Choroid plexus epithelial cell (primary cell): ENCODE data around the gene ARSB.

Experiments
- DNase-seq: peaks from one replicate; pipeline ENCODE4 v3.0.0-alpha.2; 2010; ENCODE audit warnings: low read depth
- H3K4me3 ChIP-seq: 2 replicates; pipeline ENCODE4 v1.5.1; 2011; ENCODE audit warnings: low read depth, mild to moderate bottlenecking, control low read depth, low read length, moderate library complexity
- TF ChIP-seq, protein P1 (sequence below): conservative IDR thresholded peaks from 2 replicates; pipeline ENCODE4 v1.5.1; 2011; ENCODE audit warnings: low read depth, mild to moderate bottlenecking, control low read depth, inconsistent platforms, low read length, moderate library complexity

The ARSB gene

DNA sequence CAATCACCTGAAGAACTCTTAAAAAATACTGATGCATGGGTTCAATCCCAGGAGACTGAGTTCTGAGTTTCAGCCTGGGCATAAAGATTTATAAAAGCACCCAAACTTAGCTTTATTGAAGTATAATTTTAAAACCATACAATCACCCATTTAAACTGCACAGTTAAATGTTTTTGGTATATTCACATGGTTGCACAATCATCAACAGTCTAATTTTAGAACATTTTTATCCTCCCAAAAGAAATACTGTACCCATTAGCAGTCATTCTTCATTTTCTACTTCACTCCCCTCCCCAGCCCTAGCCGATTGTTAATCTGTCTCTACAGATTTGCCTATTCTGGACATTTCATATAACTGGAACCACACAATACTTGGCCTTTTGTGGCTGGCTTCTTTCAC is 141.7 kb downstream of the ARSB start:
- TF ChIP-seq, protein P1, sequence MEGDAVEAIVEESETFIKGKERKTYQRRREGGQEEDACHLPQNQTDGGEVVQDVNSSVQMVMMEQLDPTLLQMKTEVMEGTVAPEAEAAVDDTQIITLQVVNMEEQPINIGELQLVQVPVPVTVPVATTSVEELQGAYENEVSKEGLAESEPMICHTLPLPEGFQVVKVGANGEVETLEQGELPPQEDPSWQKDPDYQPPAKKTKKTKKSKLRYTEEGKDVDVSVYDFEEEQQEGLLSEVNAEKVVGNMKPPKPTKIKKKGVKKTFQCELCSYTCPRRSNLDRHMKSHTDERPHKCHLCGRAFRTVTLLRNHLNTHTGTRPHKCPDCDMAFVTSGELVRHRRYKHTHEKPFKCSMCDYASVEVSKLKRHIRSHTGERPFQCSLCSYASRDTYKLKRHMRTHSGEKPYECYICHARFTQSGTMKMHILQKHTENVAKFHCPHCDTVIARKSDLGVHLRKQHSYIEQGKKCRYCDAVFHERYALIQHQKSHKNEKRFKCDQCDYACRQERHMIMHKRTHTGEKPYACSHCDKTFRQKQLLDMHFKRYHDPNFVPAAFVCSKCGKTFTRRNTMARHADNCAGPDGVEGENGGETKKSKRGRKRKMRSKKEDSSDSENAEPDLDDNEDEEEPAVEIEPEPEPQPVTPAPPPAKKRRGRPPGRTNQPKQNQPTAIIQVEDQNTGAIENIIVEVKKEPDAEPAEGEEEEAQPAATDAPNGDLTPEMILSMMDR: no peak
- no peak for DNase-seq
- no peak overlapping the region for H3K4me3 ChIP-seq

DNA sequence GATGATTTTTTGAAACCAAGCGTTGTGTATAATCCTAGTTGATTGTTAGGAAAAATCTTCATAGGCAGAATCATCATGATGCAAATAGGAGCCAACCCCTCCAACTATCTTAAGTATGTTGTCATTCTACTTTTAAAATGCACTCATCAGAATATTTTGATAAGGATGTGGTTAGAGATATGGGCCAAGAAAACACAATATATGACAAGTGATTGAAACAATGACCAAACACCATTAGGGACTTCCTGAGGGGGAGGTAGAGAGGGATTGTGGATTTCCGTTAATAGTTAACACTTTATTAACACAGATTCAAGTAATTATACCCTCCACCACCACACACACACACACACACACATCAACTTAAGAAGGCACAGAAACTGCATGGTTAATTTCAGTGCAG is 143.3 kb downstream of the ARSB start:
- peak; percentile 27 for DNase-seq
- TF ChIP-seq, protein P1: no peak

DNA sequence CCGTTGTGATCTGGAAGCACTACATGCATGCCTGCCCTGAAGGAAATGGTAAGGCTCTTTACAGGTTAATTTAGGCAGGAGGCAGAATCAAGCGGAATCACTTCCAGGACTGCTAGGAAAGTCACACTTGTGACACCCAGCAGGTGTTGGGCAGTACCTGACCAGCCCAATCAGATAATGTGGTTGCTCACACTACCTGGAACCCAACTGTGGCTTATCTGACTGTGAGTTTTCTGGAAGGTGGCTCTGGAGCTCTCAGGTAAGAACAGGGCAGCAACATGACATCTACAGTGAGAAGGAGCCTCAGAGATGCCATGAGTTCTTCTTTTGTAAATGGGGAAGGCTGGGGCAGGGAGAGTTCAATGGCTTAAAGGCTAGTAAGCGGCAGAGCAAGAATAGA is 146.4 kb downstream of the ARSB start:
- TF ChIP-seq, protein P1: no peak
- H3K4me3 ChIP-seq: no peak overlapping the region
- DNase-seq: no peak

More for the DNA sequence above, 143.3 kb downstream of the ARSB start:
- H3K4me3 ChIP-seq: no peak overlapping the region

DNA sequence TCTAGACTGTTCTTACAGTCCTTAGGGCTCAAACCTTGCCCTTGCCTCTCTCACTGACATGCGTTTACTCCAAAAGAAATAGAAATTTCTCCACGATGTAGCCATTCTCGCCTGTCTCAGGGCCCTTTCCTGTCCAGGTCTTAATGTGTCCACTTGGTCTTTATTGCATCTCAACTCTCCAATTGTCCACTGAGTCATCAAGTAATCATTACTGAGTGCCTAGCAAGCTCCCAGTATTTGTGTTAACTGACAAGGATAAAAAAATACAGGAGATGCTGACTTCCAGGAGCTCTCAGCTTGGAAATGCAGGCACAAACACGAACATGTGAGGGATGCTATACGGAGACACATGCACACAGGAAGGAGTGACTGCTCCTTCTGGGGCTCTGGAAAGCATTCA is 147.3 kb downstream of the ARSB start:
- TF ChIP-seq, protein P1: no peak
- no peak overlapping the region for H3K4me3 ChIP-seq
- no peak for DNase-seq

DNA sequence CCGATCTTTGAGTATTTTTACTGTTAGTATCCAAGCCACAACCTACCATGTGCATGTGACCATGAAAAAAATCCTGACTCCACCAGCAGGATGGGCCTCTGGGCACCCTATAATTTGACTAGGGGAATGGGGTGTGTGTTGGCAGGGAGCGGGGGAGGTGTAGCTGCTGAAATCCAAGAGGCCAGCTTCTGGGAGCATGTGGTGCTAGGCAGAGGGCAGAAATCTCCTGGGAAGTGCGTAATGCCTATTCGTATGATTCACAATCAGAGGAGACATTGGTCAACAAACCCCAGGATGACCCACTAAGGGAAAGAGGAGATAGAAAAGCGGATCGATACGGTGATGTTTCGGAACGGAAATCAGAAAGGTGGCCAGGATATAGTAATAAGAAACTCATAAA is 149.9 kb downstream of the ARSB start:
- no peak for DNase-seq
- TF ChIP-seq, protein P1: no peak
- H3K4me3 ChIP-seq: no peak overlapping the region

DNA sequence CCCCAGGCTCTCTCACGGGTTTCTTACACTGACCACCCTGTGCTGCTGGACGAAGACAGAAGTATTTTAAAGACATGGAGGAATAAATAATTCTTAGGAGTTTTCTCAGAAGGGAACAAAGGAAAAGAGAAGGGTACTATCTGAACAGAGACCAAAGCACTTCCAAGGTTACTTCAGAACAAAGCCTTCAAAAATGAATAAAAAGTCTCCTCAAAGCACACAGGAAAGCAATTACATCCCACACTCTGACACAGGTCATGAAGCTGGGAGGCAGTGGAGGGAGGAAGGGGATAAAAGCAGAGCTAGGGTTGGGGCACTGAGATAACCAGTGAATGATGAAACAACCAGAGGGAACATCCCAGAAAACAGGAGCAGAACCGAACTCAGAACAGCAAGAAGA is 151.8 kb downstream of the ARSB start:
- TF ChIP-seq, protein P1: no peak
- no peak overlapping the region for H3K4me3 ChIP-seq
- no peak for DNase-seq

DNA sequence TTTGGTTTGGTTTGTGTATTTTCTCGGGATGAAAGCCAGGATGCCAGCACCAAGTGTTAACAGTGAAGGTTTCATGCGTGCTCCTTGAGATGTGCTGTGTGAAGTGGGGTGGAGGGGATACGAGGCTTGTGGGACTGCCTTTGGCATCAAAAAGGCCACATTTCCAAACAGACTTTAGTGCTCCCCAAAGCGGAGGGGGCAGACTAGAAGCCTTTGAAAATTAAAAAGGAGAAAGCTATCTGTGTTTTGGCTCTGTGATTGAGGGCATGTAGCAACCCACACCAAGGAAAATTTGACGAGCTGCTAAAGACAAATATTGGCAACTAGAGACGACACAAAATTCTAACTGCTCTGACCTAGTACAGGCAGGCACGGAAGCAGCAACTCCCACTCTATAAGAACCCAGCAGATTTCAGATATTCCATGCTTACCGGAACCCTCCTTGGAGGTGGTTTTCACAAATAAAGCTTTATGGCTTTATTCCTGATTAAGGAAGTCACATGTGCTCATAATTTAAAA is 154.5 kb downstream of the ARSB start:
- DNase-seq: no peak

More for the DNA sequence above, 154.5 kb downstream of the ARSB start:
- H3K4me3 ChIP-seq: no peak overlapping the region
- TF ChIP-seq, protein P1: no peak
